ENCODE data around the gene ZDHHC22. TPM values are rescaled to one million over a fixed set of nuclear protein-coding genes. Genes with fewer than 3 reads are reported as not detected.

Gene ZDHHC22
- total RNA-seq, 1 donor from 2014 or later, result not detected

DNA sequence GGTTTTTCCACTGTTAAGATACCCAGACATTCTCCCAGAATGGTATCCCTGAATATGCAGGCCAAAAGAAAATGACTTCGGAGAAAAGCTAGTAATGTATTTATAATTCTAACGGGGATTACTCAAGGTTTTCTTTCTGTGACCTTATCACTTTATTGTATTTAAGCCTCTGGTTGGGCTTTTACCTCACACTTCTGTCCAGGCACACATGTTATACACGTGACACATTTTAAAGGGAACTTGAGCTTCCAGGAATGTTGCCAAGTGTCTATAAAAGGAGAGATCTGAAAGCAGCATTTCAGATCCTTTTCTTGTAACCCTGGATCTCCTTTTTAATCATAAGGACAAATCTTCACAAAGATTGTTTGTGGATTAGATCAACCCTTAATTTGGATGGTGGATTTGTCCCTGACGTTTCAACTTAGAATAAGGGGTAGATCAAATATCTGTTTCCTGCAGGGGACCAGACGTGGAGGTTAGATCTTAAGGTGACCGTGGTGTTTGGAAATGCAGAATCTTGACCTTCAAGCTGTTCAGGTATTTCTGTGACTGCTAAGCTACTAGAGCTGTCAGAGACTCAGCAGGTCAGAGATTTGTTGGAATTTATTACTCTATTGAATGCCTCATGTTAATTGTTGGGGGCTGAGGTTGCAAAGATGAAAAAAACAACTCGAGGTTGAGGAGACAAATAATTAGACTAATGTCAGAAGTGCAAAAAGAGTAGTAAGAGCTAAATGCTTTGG is 42.0 kb downstream of the ZDHHC22 start:
- H3K9me3 ChIP-seq, result no peaks in the 10 kb centered on the region
- no peak for DNase-seq
- no peaks in the 10 kb centered on the region for H3K36me3 ChIP-seq
- no peak for ATAC-seq
- intact Hi-C loops (cut with DNase I), result no loop called here
- H3K4me3 ChIP-seq, result peak overlapping the region; percentile 77
- H3K4me1 ChIP-seq, result peaks cover 32% of the 10 kb centered on the region
- peak overlapping the region; percentile 97 for H3K27ac ChIP-seq
- TF ChIP-seq, protein P1, sequence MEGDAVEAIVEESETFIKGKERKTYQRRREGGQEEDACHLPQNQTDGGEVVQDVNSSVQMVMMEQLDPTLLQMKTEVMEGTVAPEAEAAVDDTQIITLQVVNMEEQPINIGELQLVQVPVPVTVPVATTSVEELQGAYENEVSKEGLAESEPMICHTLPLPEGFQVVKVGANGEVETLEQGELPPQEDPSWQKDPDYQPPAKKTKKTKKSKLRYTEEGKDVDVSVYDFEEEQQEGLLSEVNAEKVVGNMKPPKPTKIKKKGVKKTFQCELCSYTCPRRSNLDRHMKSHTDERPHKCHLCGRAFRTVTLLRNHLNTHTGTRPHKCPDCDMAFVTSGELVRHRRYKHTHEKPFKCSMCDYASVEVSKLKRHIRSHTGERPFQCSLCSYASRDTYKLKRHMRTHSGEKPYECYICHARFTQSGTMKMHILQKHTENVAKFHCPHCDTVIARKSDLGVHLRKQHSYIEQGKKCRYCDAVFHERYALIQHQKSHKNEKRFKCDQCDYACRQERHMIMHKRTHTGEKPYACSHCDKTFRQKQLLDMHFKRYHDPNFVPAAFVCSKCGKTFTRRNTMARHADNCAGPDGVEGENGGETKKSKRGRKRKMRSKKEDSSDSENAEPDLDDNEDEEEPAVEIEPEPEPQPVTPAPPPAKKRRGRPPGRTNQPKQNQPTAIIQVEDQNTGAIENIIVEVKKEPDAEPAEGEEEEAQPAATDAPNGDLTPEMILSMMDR (IDR thresholded peaks at IDR 0.05), result no peak
- H3K27me3 ChIP-seq, result no peaks in the 10 kb centered on the region

GRCh38 chr14:77098529-77099353 is 42.9 kb downstream of the ZDHHC22 start:
- H3K4me1 ChIP-seq, result peaks cover 32% of the 10 kb centered on the region
- no peaks in the 10 kb centered on the region for H3K36me3 ChIP-seq
- intact Hi-C loops (cut with DNase I), result no loop called here
- peak overlapping the region; percentile 97 for H3K27ac ChIP-seq
- TF ChIP-seq, protein P1 (IDR thresholded peaks at IDR 0.05), result no peak
- no peaks in the 10 kb centered on the region for H3K27me3 ChIP-seq
- DNase-seq (peak; percentile 83), ATAC-seq (peak; percentile 20)
- peak overlapping the region; percentile 77 for H3K4me3 ChIP-seq
- H3K9me3 ChIP-seq, result no peaks in the 10 kb centered on the region

- peak; percentile 97 for ATAC-seq
- no peaks in the 10 kb centered on the region for H3K27me3 ChIP-seq
- intact Hi-C loops (cut with DNase I), result no loop called here
- DNase-seq, result peak; percentile 100
- peak within 1 kb of the TSS; percentile 77 for H3K4me3 ChIP-seq
- H3K27ac ChIP-seq, result peak within 1 kb of the TSS; percentile 97
- no peaks in the 10 kb centered on the region for H3K9me3 ChIP-seq
- TF ChIP-seq, protein P1 (IDR thresholded peaks at IDR 0.05), result no peak
- H3K36me3 ChIP-seq, result no peaks in the 10 kb centered on the region
- H3K4me1 ChIP-seq, result peaks cover 32% of the 10 kb centered on the region
Observed at GRCh38 chr14:77097700-77098528, 43.7 kb downstream of the ZDHHC22 start, which contains the start of gene CIPC. Gene CIPC, plus strand, starts transcription at chr14:77098258. Its CDS starts 7,451 bp downstream, at chr14:77105709.

- H3K27ac ChIP-seq, result peak overlapping the region; percentile 97
- H3K27me3 ChIP-seq, result no peaks in the 10 kb centered on the region
- no peaks in the 10 kb centered on the region for H3K9me3 ChIP-seq
- intact Hi-C loops (cut with DNase I), result no loop called here
- peaks cover 32% of the 10 kb centered on the region for H3K4me1 ChIP-seq
- no peak for ATAC-seq
- TF ChIP-seq, protein P1 (IDR thresholded peaks at IDR 0.05), result no peak
- DNase-seq, result no peak
- H3K36me3 ChIP-seq, result no peaks in the 10 kb centered on the region
- peak overlapping the region; percentile 77 for H3K4me3 ChIP-seq
Observed at GRCh38 chr14:77097006-77097699, 44.4 kb downstream of the ZDHHC22 start.
